HepG2 (cell line): ENCODE measurements around the gene XRCC5. TPM values are rescaled to one million over a fixed set of nuclear protein-coding genes. Genes with fewer than 3 reads are reported as not detected.

Experiments
- ARNTL ChIP-seq: sonication (generic); formaldehyde crosslinking; IDR thresholded peaks from 2 replicates; pipeline ENCODE4 v1.4.0; 2020; ENCODE audit warnings: mild to moderate bottlenecking, missing genetic modification reagents
- ESRRA ChIP-seq: sonication (generic); formaldehyde crosslinking; IDR thresholded peaks from 2 replicates; pipeline ENCODE4 v1.5.1; 2020; ENCODE audit warnings: mild to moderate bottlenecking, low read depth, missing genetic modification reagents
- FOSL1 ChIP-seq: sonication (generic); formaldehyde crosslinking; IDR thresholded peaks from 2 replicates; pipeline ENCODE4 v1.9.0; 2021; ENCODE audit warnings: missing genetic modification reagents, borderline replicate concordance
- HHEX ChIP-seq: IDR thresholded peaks from 2 replicates; pipeline ENCODE4 v1.6.1; 2016; ENCODE audit warnings: control low read depth
- KAT8 ChIP-seq: IDR thresholded peaks from 2 replicates; pipeline ENCODE4 v1.6.1; 2016; ENCODE audit warnings: missing genetic modification reagents, missing compliant biosample characterization
- MIER3 ChIP-seq: IDR thresholded peaks from 2 replicates; pipeline ENCODE4 v1.6.1; 2016; ENCODE audit warnings: missing compliant biosample characterization, borderline replicate concordance
- NCOR1 ChIP-seq: fragments of 200-600 bp; sonication (generic); IDR thresholded peaks from 2 replicates; pipeline ENCODE4 v1.7.0; 2017; ENCODE audit warnings: antibody characterized with exemption, low read length, borderline replicate concordance
- NR2F2 ChIP-seq: IDR thresholded peaks from 2 replicates; pipeline ENCODE4 v1.6.1; 2012; ENCODE audit warnings: low read depth, inconsistent platforms, borderline replicate concordance
- RBM22 ChIP-seq: fragments of 200-400 bp; formaldehyde crosslinking; optimal IDR thresholded peaks from 2 replicates; pipeline ENCODE3; 2017; ENCODE audit warnings: mild to moderate bottlenecking, low read length, moderate library complexity
- TSC22D2 ChIP-seq: sonication (generic); formaldehyde crosslinking; IDR thresholded peaks from 2 replicates; pipeline ENCODE4 v1.5.1; 2020; ENCODE audit warnings: missing genetic modification reagents, mild to moderate bottlenecking, borderline replicate concordance
- ZBTB1 ChIP-seq: sonication (generic); formaldehyde crosslinking; IDR thresholded peaks from 2 replicates; pipeline ENCODE4 v1.4.0; 2020; ENCODE audit warnings: missing genetic modification reagents, borderline replicate concordance
- ZKSCAN5 ChIP-seq: sonication (generic); formaldehyde crosslinking; IDR thresholded peaks from 2 replicates; pipeline ENCODE4 v1.5.1; 2020; ENCODE audit warnings: mild to moderate bottlenecking, missing genetic modification reagents
- ZNF24 ChIP-seq: fragments of 450-650 bp; IDR thresholded peaks from 2 replicates; pipeline ENCODE4 v1.6.1; 2017; ENCODE audit warnings: antibody characterized with exemption, mild to moderate bottlenecking
- ZNF878 ChIP-seq: sonication (generic); formaldehyde crosslinking; IDR thresholded peaks from 2 replicates; pipeline ENCODE4 v1.8.1; 2023; ENCODE audit warnings: mild to moderate bottlenecking, missing genetic modification reagents, moderate library complexity
- polyA plus RNA-seq, 8 experiments: library from polyadenylated mRNA; depleted of rRNA in 3 of 8; stranded (reverse) in 7 of 8; unstranded in 1 of 8; fragments of >200 nt; fragmentation: Illumina TruSeq in 4 of 8; extraction: Trizol in 4 of 8; gene quantifications; 2 replicates each; pipeline versions ENCODE4 v1.2.1 to v1.2.3, GENCODE V29; 2011 to 2016; ENCODE audit warnings: low read depth in 4 of 8, missing spikeins in 1 of 8, mixed read lengths in 1 of 8; ENCODE audit not compliant: insufficient read depth in 1 of 8
- total RNA-seq, 5 experiments: library from RNA; depleted of rRNA; stranded (reverse); fragments of >200 nt; fragmentation: Illumina TruSeq; extraction: Trizol; gene quantifications; 2 replicates each; pipeline ENCODE4 v1.2.3, GENCODE V29; 2016; ENCODE audit warnings: low read depth in 1 of 5
- TF ChIP-seq, protein P1 (sequence below): IDR thresholded peaks from 2 replicates; pipeline ENCODE4 v1.6.1; 2012; ENCODE audit warnings: inconsistent platforms
- TF ChIP-seq, protein P2 (sequence below): sonication (generic); formaldehyde crosslinking; IDR thresholded peaks from 2 replicates; pipeline ENCODE4 v1.5.1; 2020; ENCODE audit warnings: mild to moderate bottlenecking, missing genetic modification reagents, borderline replicate concordance
- TF ChIP-seq, protein P3 (sequence below): sonication (generic); formaldehyde crosslinking; IDR thresholded peaks from 2 replicates; pipeline ENCODE4 v1.4.0; 2020; ENCODE audit warnings: missing genetic modification reagents, borderline replicate concordance
- TF ChIP-seq, protein P4 (sequence below): sonication (generic); formaldehyde crosslinking; IDR thresholded peaks from 2 replicates; pipeline ENCODE4 v1.8.1; 2023; ENCODE audit warnings: mild to moderate bottlenecking, moderate library complexity, missing genetic modification reagents
- TF ChIP-seq, protein P5 (sequence below): sonication (generic); formaldehyde crosslinking; conservative IDR thresholded peaks from 2 replicates; pipeline ENCODE4 v1.4.0; 2020; ENCODE audit warnings: missing genetic modification reagents
- TF ChIP-seq, protein P6 (sequence below): IDR thresholded peaks from 2 replicates; pipeline ENCODE4 v1.6.1; 2018; ENCODE audit warnings: missing genetic modification reagents

XRCC5 gene
- total and polyA plus RNA-seq, 2 of the 13 experiments (the other 11 are each of a cell fraction or from before 2014, with no cell fraction given): 264 to 454 TPM

DNA sequence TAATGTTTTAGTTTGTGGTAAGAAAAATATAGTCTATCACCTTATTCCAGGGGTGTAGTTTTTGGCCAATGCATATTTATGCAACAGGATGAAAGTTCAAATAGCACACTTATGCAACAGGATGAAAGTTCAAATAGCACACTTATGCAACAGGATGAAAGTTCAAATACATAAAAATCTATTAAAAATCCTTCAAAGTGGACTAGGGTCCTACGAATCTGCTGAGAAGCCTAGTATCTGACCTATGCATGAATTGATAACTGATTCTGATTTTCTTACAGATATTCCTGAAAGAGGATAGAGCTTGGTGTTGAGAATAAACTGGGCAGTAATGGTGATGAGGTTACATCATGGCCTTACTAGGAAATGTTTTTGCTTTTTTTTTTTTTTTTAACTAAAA, 30.4 kb upstream of the XRCC5 start (continued):
- TF ChIP-seq NR2F2 (peak; percentile 86), MIER3 (CRISPR knock-in tag) (peak; percentile 100), ZNF878 (peak; percentile 92; the same call in 1 of the 2 replicates), RBM22 (peak; percentile 63), KAT8 (CRISPR knock-in tag) (peak; percentile 91), ZBTB1 (CRISPR knock-in tag) (no peak), FOSL1 (CRISPR knock-in tag) (no peak), ARNTL (CRISPR knock-in tag) (peak; percentile 87), ESRRA (peak; percentile 88), ZKSCAN5 (CRISPR knock-in tag) (no peak), TSC22D2 (CRISPR knock-in tag) (peak; percentile 85; the same call in 1 of the 2 replicates), ZNF24 (peak; percentile 87), NCOR1 (peak; percentile 100), HHEX (peak; percentile 84)
- TF ChIP-seq, protein P1, sequence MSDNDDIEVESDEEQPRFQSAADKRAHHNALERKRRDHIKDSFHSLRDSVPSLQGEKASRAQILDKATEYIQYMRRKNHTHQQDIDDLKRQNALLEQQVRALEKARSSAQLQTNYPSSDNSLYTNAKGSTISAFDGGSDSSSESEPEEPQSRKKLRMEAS: 0 out of 2 replicates have a peak, but pooled peaks have one; percentile 43
- TF ChIP-seq, protein P2, sequence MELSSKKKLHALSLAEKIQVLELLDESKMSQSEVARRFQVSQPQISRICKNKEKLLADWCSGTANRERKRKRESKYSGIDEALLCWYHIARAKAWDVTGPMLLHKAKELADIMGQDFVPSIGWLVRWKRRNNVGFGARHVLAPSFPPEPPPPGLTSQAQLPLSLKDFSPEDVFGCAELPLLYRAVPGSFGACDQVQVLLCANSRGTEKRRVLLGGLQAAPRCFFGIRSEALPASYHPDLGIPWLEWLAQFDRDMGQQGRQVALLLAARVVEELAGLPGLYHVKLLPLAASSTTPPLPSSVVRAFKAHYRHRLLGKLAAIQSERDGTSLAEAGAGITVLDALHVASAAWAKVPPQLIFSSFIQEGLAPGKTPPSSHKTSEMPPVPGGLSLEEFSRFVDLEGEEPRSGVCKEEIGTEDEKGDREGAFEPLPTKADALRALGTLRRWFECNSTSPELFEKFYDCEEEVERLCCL: 0 out of 2 replicates have a peak, but pooled peaks have one; percentile 35
- TF ChIP-seq, protein P3, sequence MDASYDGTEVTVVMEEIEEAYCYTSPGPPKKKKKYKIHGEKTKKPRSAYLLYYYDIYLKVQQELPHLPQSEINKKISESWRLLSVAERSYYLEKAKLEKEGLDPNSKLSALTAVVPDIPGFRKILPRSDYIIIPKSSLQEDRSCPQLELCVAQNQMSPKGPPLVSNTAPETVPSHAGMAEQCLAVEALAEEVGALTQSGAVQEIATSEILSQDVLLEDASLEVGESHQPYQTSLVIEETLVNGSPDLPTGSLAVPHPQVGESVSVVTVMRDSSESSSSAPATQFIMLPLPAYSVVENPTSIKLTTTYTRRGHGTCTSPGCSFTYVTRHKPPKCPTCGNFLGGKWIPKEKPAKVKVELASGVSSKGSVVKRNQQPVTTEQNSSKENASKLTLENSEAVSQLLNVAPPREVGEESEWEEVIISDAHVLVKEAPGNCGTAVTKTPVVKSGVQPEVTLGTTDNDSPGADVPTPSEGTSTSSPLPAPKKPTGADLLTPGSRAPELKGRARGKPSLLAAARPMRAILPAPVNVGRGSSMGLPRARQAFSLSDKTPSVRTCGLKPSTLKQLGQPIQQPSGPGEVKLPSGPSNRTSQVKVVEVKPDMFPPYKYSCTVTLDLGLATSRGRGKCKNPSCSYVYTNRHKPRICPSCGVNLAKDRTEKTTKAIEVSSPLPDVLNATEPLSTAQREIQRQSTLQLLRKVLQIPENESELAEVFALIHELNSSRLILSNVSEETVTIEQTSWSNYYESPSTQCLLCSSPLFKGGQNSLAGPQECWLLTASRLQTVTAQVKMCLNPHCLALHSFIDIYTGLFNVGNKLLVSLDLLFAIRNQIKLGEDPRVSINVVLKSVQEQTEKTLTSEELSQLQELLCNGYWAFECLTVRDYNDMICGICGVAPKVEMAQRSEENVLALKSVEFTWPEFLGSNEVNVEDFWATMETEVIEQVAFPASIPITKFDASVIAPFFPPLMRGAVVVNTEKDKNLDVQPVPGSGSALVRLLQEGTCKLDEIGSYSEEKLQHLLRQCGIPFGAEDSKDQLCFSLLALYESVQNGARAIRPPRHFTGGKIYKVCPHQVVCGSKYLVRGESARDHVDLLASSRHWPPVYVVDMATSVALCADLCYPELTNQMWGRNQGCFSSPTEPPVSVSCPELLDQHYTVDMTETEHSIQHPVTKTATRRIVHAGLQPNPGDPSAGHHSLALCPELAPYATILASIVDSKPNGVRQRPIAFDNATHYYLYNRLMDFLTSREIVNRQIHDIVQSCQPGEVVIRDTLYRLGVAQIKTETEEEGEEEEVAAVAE (CRISPR knock-in tag): peak; percentile 70; the same call in 1 of the 2 replicates
- TF ChIP-seq, protein P4, sequence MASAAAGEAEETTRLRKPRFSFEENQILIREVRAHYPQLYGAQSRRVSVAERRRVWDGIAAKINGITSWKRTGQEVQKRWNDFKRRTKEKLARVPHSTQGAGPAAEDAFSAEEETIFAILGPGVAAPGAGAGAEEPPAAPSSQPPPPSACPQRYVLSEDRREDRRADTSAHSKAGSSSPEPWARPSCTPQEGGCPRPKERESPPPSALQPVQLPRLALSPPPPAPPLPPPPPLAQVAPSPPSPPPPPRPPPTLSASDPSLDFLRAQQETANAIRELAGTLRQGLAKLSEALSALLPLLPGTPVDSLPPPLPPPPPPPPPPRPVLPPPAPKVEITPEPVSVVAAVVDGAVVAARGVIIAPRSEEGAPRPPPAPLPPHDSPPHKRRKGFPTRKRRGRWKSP (CRISPR knock-in tag): peak; percentile 62; the same call in 1 of the 2 replicates
- TF ChIP-seq, protein P5, sequence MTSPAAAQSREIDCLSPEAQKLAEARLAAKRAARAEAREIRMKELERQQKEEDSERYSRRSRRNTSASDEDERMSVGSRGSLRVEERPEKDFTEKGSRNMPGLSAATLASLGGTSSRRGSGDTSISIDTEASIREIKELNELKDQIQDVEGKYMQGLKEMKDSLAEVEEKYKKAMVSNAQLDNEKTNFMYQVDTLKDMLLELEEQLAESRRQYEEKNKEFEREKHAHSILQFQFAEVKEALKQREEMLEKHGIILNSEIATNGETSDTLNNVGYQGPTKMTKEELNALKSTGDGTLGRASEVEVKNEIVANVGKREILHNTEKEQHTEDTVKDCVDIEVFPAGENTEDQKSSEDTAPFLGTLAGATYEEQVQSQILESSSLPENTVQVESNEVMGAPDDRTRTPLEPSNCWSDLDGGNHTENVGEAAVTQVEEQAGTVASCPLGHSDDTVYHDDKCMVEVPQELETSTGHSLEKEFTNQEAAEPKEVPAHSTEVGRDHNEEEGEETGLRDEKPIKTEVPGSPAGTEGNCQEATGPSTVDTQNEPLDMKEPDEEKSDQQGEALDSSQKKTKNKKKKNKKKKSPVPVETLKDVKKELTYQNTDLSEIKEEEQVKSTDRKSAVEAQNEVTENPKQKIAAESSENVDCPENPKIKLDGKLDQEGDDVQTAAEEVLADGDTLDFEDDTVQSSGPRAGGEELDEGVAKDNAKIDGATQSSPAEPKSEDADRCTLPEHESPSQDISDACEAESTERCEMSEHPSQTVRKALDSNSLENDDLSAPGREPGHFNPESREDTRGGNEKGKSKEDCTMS (CRISPR knock-in tag): peak; percentile 87; the same call in 1 of the 2 replicates
- TF ChIP-seq, protein P6, sequence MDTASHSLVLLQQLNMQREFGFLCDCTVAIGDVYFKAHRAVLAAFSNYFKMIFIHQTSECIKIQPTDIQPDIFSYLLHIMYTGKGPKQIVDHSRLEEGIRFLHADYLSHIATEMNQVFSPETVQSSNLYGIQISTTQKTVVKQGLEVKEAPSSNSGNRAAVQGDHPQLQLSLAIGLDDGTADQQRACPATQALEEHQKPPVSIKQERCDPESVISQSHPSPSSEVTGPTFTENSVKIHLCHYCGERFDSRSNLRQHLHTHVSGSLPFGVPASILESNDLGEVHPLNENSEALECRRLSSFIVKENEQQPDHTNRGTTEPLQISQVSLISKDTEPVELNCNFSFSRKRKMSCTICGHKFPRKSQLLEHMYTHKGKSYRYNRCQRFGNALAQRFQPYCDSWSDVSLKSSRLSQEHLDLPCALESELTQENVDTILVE: peak; percentile 93
